WTC11 (cell line): ENCODE results near the gene CDA. TPM values are rescaled to one million over a fixed set of nuclear protein-coding genes. Genes with fewer than 3 reads are reported as not detected.

Experiments
- ATAC-seq: fragments of 200-7000 bp; cut with Tn5 transposase; 2 replicates; pipeline ENCODE4 v1.10.0; 2021; ENCODE audit warnings: mild to moderate bottlenecking, moderate library complexity
- CTCF ChIA-PET: fragments of 300-600 bp; sonication (Branson Sonifier 250); formaldehyde crosslinking; loops from one replicate; lab custom pipeline; 2021; ENCODE audit warnings: antibody characterized with exemption; lab: Charles Lee
- POLR2A ChIA-PET: fragments of 350-600 bp; sonication (Branson Sonifier 250); formaldehyde crosslinking; loops from one replicate; lab custom pipeline; 2021; ENCODE audit warnings: antibody characterized with exemption; lab: Charles Lee
- DNase-seq: peaks from one replicate; pipeline ENCODE4 v3.0.0; 2021; ENCODE audit warnings: low spot score
- H3K27ac Mint-ChIP-seq: 2 replicates; pipeline ENCODE4 v1.8.0; 2021; ENCODE audit warnings: mixed read lengths
- H3K27me3 Mint-ChIP-seq: 2 replicates; pipeline ENCODE4 v1.8.0; 2021; ENCODE audit warnings: low read depth, mild to moderate bottlenecking, moderate library complexity, mixed read lengths
- H3K36me3 Mint-ChIP-seq: 2 replicates; pipeline ENCODE4 v1.8.0; 2021; ENCODE audit warnings: mixed read lengths
- H3K4me1 Mint-ChIP-seq: 2 replicates; pipeline ENCODE4 v1.8.0; 2022; ENCODE audit warnings: mixed read lengths
- H3K4me3 Mint-ChIP-seq: 2 replicates; pipeline ENCODE4 v1.8.0; 2021; ENCODE audit warnings: mild to moderate bottlenecking, moderate library complexity, mixed read lengths
- H3K9me3 Mint-ChIP-seq: 2 replicates; pipeline ENCODE4 v1.8.0; 2021; ENCODE audit warnings: mixed read lengths
- E2F1 ChIP-seq: sonication (generic); formaldehyde crosslinking; IDR thresholded peaks from 2 replicates; pipeline ENCODE4 v1.8.0; 2022; ENCODE audit warnings: mild to moderate bottlenecking, missing genetic modification reagents
- GABPB1 ChIP-seq: sonication (generic); formaldehyde crosslinking; IDR thresholded peaks from 2 replicates; pipeline ENCODE4 v1.8.1; 2023; ENCODE audit warnings: mild to moderate bottlenecking, missing genetic modification reagents
- HMGXB4 ChIP-seq: sonication (generic); formaldehyde crosslinking; IDR thresholded peaks from 2 replicates; pipeline ENCODE4 v1.8.1; 2023; ENCODE audit warnings: mild to moderate bottlenecking, moderate library complexity, missing genetic modification reagents
- IRF1 ChIP-seq: sonication (generic); formaldehyde crosslinking; IDR thresholded peaks from 2 replicates; pipeline ENCODE4 v1.8.0; 2023; ENCODE audit warnings: missing genetic modification reagents
- KAT7 ChIP-seq: sonication (generic); formaldehyde crosslinking; IDR thresholded peaks from 2 replicates; pipeline ENCODE4 v1.8.1; 2023; ENCODE audit warnings: missing genetic modification reagents, mild to moderate bottlenecking, borderline replicate concordance
- MAX ChIP-seq: sonication (generic); formaldehyde crosslinking; IDR thresholded peaks from 2 replicates; pipeline ENCODE4 v1.8.0; 2022; ENCODE audit warnings: mild to moderate bottlenecking, missing genetic modification reagents
- NFATC4 ChIP-seq: fragments of 250-450 bp; sonication (Bioruptor Pico); IDR thresholded peaks from 2 replicates; pipeline ENCODE4 v1.9.0; 2021; ENCODE audit warnings: mild to moderate bottlenecking
- NFE2L1 ChIP-seq: sonication (generic); formaldehyde crosslinking; IDR thresholded peaks from 2 replicates; pipeline ENCODE4 v1.8.1; 2023; ENCODE audit warnings: missing genetic modification reagents
- NR2C2 ChIP-seq: sonication (generic); formaldehyde crosslinking; IDR thresholded peaks from 2 replicates; pipeline ENCODE4 v1.8.0; 2022; ENCODE audit warnings: mild to moderate bottlenecking, missing genetic modification reagents
- PREB ChIP-seq: sonication (generic); formaldehyde crosslinking; IDR thresholded peaks from 2 replicates; pipeline ENCODE4 v1.8.1; 2022; ENCODE audit warnings: mild to moderate bottlenecking, missing genetic modification reagents, moderate library complexity, borderline replicate concordance
- SMAD4 ChIP-seq: sonication (generic); formaldehyde crosslinking; IDR thresholded peaks from 2 replicates; pipeline ENCODE4 v1.8.0; 2022; ENCODE audit warnings: mild to moderate bottlenecking, missing genetic modification reagents
- SOX15 ChIP-seq: fragments of 250-450 bp; sonication (Bioruptor Pico); IDR thresholded peaks from 2 replicates; pipeline ENCODE4 v1.9.0; 2021; ENCODE audit warnings: mild to moderate bottlenecking
- SP1 ChIP-seq: sonication (generic); formaldehyde crosslinking; conservative IDR thresholded peaks from 2 replicates; pipeline ENCODE4 v1.8.1; 2022; ENCODE audit warnings: missing genetic modification reagents
- TEAD4 ChIP-seq: sonication (generic); formaldehyde crosslinking; IDR thresholded peaks from 2 replicates; pipeline ENCODE4 v1.8.0; 2022; ENCODE audit warnings: mild to moderate bottlenecking, missing genetic modification reagents
- USF2 ChIP-seq: sonication (generic); formaldehyde crosslinking; IDR thresholded peaks from 2 replicates; pipeline ENCODE4 v1.8.1; 2023; ENCODE audit warnings: mild to moderate bottlenecking, missing genetic modification reagents, moderate library complexity
- ZNF263 ChIP-seq: sonication (generic); formaldehyde crosslinking; IDR thresholded peaks from 2 replicates; pipeline ENCODE4 v1.8.1; 2022; ENCODE audit warnings: low read depth, mild to moderate bottlenecking, moderate library complexity, missing genetic modification reagents
- ZNF425 ChIP-seq: fragments of 250-450 bp; sonication (Bioruptor Pico); conservative IDR thresholded peaks from 2 replicates; pipeline ENCODE4 v1.9.0; 2021; ENCODE audit warnings: mild to moderate bottlenecking
- ZNF532 ChIP-seq: fragments of 250-450 bp; sonication (Bioruptor Pico); IDR thresholded peaks from 2 replicates; pipeline ENCODE4 v1.9.0; 2021; ENCODE audit warnings: mild to moderate bottlenecking, borderline replicate concordance
- ZNF671 ChIP-seq: fragments of 250-450 bp; sonication (Bioruptor Pico); IDR thresholded peaks from 2 replicates; pipeline ENCODE4 v1.8.0; 2021; ENCODE audit warnings: mild to moderate bottlenecking
- total RNA-seq: library from RNA; stranded (reverse); gene quantifications from 3 replicates; pipeline ENCODE4 v1.2.3, GENCODE V29; 2021

Gene CDA
- total RNA-seq, 1 experiment from 2014 or later: 12.5 TPM

GRCh38 chr1:20645414-20645813 is 56.5 kb downstream of the CDA start:
- no peaks in the 10 kb centered on the region for H3K9me3 Mint-ChIP-seq
- H3K27me3 Mint-ChIP-seq: no peaks in the 10 kb centered on the region; the same call in 1 of the 2 replicates
- ChIA-PET POLR2A (interaction anchor here (0.6 to 0.7 kb wide), 2 partner anchors 12 to 528 kb away, joined by 4 to 7 read pairs; no protein-coding TSS in a partner anchor), CTCF (interaction anchor here (0.6 to 1.9 kb wide), 4 partner anchors 11 to 129 kb away, joined by 3 to 10 read pairs (median 8); no protein-coding TSS in a partner anchor)
- H3K4me3 Mint-ChIP-seq: no peak overlapping the region
- H3K27ac Mint-ChIP-seq: no peak overlapping the region
- no peak for TF ChIP-seq IRF1 (CRISPR knock-in tag)
- TF ChIP-seq ZNF263 (CRISPR knock-in tag): no peak
- TF ChIP-seq MAX (CRISPR knock-in tag): no peak
- TF ChIP-seq ZNF532: no peak
- no peak for TF ChIP-seq TEAD4 (CRISPR knock-in tag)
- TF ChIP-seq, all 79 proteins: peak for 0
- ATAC-seq (peak; percentile 14; the same call in 1 of the 2 replicates), DNase-seq (no peak)
- H3K4me1 Mint-ChIP-seq: peaks cover 14% of the 10 kb centered on the region
- H3K36me3 Mint-ChIP-seq: peaks cover 20% of the 10 kb centered on the region

- DNase-seq (no peak), ATAC-seq (no peak)
- no peaks in the 10 kb centered on the region for H3K9me3 Mint-ChIP-seq
- no peak overlapping the region for H3K4me3 Mint-ChIP-seq
- H3K27ac Mint-ChIP-seq: peak overlapping the region; percentile 63; the same call in 1 of the 2 replicates
- POLR2A ChIA-PET: no interaction called here
- peaks cover 45% of the 10 kb centered on the region for H3K36me3 Mint-ChIP-seq
- no peaks in the 10 kb centered on the region for H3K4me1 Mint-ChIP-seq
- TF ChIP-seq ZNF425 (CRISPR knock-in tag) (no peak), NR2C2 (CRISPR knock-in tag) (no peak), KAT7 (CRISPR knock-in tag) (no peak), E2F1 (CRISPR knock-in tag) (no peak), ZNF671 (CRISPR knock-in tag) (no peak), SP1 (CRISPR knock-in tag) (no peak), USF2 (CRISPR knock-in tag) (no peak), SOX15 (CRISPR knock-in tag) (no peak), NFE2L1 (CRISPR knock-in tag) (no peak), SMAD4 (CRISPR knock-in tag) (no peak), GABPB1 (CRISPR knock-in tag) (no peak), NFATC4 (CRISPR knock-in tag) (no peak), PREB (CRISPR knock-in tag) (no peak), HMGXB4 (no peak)
- TF ChIP-seq, all 79 proteins: peak for 0
- H3K27me3 Mint-ChIP-seq: no peaks in the 10 kb centered on the region
- CTCF ChIA-PET: no interaction called here
Observed at GRCh38 chr1:20648438-20648837, 59.5 kb downstream of the CDA start.
